DND-41 (cell line): ENCODE data around the gene KANSL3.

ENCODE experiments used
- ATAC-seq: fragments of 200-7000 bp; cut with Tn5 transposase; 3 replicates; pipeline ENCODE4 v1.9.1; 2021; ENCODE audit warnings: low read depth; ENCODE audit not compliant: insufficient read depth
- DNase-seq: peaks from one replicate; pipeline ENCODE4 v3.0.0-alpha.2; 2020
- H2AFZ ChIP-seq: 2 replicates; pipeline ENCODE4 v1.6.0; 2012; ENCODE audit warnings: low read depth, low read length
- H3K27ac ChIP-seq: 2 replicates; pipeline ENCODE4 v1.5.1; 2012; ENCODE audit warnings: low read length, inconsistent platforms
- H3K27me3 ChIP-seq: fragments of 200-600 bp; sonication (generic); 2 replicates; pipeline ENCODE4 v1.6.0; 2012; ENCODE audit warnings: low read length, mild to moderate bottlenecking, inconsistent platforms; ENCODE audit not compliant: insufficient read depth, poor library complexity
- H3K36me3 ChIP-seq: 2 replicates; pipeline ENCODE4 v1.5.1; 2012; ENCODE audit warnings: low read length, inconsistent platforms; ENCODE audit not compliant: insufficient read depth
- H3K4me1 ChIP-seq: 2 replicates; pipeline ENCODE4 v1.5.1; 2012; ENCODE audit warnings: mild to moderate bottlenecking, low read length; ENCODE audit not compliant: insufficient read depth
- H3K4me2 ChIP-seq: 2 replicates; pipeline ENCODE4 v1.6.0; 2012; ENCODE audit warnings: mild to moderate bottlenecking, moderate library complexity, low read length, inconsistent platforms; ENCODE audit not compliant: insufficient read depth
- H3K4me3 ChIP-seq, 2 experiments: fragments of 200-600 bp in 1 of 2; shearing (Covaris generic) in 1 of 2; 2 replicates each; pipeline ENCODE4 v1.5.1; 2012 to 2016; ENCODE audit warnings: inconsistent platforms in 2 of 2, low read length in 2 of 2, mild to moderate bottlenecking in 2 of 2, low read depth in 1 of 2, moderate library complexity in 1 of 2
- H3K79me2 ChIP-seq: 2 replicates; pipeline ENCODE4 v1.6.0; 2012; ENCODE audit warnings: low read length, inconsistent platforms; ENCODE audit not compliant: insufficient read depth
- H3K9ac ChIP-seq: 2 replicates; pipeline ENCODE4 v1.6.0; 2012; ENCODE audit warnings: low read depth, mild to moderate bottlenecking, inconsistent platforms, low read length, moderate library complexity
- H3K9me3 ChIP-seq: 2 replicates; pipeline ENCODE4 v1.5.1; 2012; ENCODE audit warnings: low read length, moderate library complexity, mild to moderate bottlenecking, inconsistent platforms; ENCODE audit not compliant: insufficient read depth, severe bottlenecking
- H4K20me1 ChIP-seq: 2 replicates; pipeline ENCODE4 v1.6.0; 2012; ENCODE audit warnings: low read length; ENCODE audit not compliant: insufficient read depth
- EZH2 ChIP-seq: IDR thresholded peaks from 3 replicates; pipeline ENCODE4 v1.6.1; 2012; ENCODE audit warnings: borderline replicate concordance, low read depth, mild to moderate bottlenecking, moderate library complexity, low read length, inconsistent platforms; ENCODE audit not compliant: severe bottlenecking
- TF ChIP-seq, protein P1 (sequence below): IDR thresholded peaks from 2 replicates; pipeline ENCODE4 v1.5.1; 2012; ENCODE audit warnings: borderline replicate concordance, low read length, moderate library complexity, mild to moderate bottlenecking; ENCODE audit not compliant: poor library complexity, severe bottlenecking; ENCODE audit errors: extremely low read depth

The KANSL3 gene

GRCh38 chr2:96647681-96648080 is 9.6 kb upstream of the KANSL3 start:
- H3K27me3 ChIP-seq, result no peaks in the 10 kb centered on the region
- no peaks in the 10 kb centered on the region for H3K4me1 ChIP-seq
- no peaks in the 10 kb centered on the region for H3K9me3 ChIP-seq
- no peak overlapping the region for H3K4me2 ChIP-seq
- no peak for DNase-seq
- no peaks in the 10 kb centered on the region for H3K36me3 ChIP-seq
- TF ChIP-seq, protein P1, sequence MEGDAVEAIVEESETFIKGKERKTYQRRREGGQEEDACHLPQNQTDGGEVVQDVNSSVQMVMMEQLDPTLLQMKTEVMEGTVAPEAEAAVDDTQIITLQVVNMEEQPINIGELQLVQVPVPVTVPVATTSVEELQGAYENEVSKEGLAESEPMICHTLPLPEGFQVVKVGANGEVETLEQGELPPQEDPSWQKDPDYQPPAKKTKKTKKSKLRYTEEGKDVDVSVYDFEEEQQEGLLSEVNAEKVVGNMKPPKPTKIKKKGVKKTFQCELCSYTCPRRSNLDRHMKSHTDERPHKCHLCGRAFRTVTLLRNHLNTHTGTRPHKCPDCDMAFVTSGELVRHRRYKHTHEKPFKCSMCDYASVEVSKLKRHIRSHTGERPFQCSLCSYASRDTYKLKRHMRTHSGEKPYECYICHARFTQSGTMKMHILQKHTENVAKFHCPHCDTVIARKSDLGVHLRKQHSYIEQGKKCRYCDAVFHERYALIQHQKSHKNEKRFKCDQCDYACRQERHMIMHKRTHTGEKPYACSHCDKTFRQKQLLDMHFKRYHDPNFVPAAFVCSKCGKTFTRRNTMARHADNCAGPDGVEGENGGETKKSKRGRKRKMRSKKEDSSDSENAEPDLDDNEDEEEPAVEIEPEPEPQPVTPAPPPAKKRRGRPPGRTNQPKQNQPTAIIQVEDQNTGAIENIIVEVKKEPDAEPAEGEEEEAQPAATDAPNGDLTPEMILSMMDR, result no peak
- no peak for TF ChIP-seq EZH2
- no peaks in the 10 kb centered on the region for H4K20me1 ChIP-seq
- H3K4me3 ChIP-seq, result no peak overlapping the region
- H3K27ac ChIP-seq, result no peak overlapping the region
- no peaks in the 10 kb centered on the region for H3K79me2 ChIP-seq
- no peak for ATAC-seq
- no peak overlapping the region for H3K9ac ChIP-seq
- H2AFZ ChIP-seq, result no peak overlapping the region

DNA sequence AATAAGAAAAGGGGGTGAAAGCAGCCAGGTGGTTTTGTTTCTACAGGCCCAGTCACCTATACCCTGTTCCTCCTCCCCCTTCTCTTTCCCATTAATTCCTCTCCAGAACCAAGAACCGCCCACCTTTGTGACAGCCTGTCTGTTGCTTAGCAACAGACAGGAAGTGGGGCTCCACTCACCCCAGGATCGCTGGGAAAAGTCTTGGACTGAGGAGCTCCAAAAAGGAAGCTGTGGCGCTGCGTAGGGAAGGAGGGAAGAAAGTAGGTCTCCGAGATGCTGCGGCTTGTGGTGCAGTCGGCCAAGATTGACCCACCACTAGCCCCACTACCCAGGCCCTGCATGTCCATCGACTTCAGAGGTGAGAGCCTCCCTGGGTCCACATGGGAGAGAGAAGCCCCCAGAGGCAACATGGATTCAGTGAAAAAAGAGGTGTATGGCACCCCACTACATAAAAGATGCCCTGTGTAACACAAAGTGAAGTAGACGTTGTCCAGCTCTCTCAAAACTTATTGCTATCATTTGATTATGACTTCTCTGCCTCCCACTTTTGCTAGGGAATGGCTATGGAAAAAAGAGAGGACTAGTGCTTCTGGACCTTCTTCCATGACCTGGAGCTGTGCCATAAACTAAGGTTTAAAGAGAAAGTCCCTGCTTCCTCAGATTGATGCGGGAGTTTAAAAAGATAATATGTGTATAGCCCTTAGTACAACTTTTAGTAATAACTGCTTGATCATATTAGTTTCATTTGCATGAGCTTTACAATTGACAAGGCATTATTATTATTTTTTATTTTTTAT is 4.7 kb upstream of the KANSL3 start, which contains the start of gene FER1L5:
Gene FER1L5, plus strand, starts transcription at position 201 of the 797 bp plus-strand sequence. Its CDS starts 73 bp downstream, at position 274.
- Histone ChIP-seq H3K4me2 (no peak within 1 kb of the TSS), H3K4me1 (peaks cover 6% of the 10 kb centered on the region), H3K27ac (no peak within 1 kb of the TSS), H3K9me3 (no peaks in the 10 kb centered on the region), H2AFZ (no peak within 1 kb of the TSS), H3K79me2 (peaks cover 3% of the 10 kb centered on the region), H3K9ac (no peak within 1 kb of the TSS), H3K4me3 (no peak within 1 kb of the TSS), H4K20me1 (no peaks in the 10 kb centered on the region), H3K36me3 (no peaks in the 10 kb centered on the region), H3K27me3 (no peaks in the 10 kb centered on the region)
- ATAC-seq (no peak), DNase-seq (no peak)
- no peak for TF ChIP-seq EZH2
- TF ChIP-seq, protein P1, result no peak

DNA sequence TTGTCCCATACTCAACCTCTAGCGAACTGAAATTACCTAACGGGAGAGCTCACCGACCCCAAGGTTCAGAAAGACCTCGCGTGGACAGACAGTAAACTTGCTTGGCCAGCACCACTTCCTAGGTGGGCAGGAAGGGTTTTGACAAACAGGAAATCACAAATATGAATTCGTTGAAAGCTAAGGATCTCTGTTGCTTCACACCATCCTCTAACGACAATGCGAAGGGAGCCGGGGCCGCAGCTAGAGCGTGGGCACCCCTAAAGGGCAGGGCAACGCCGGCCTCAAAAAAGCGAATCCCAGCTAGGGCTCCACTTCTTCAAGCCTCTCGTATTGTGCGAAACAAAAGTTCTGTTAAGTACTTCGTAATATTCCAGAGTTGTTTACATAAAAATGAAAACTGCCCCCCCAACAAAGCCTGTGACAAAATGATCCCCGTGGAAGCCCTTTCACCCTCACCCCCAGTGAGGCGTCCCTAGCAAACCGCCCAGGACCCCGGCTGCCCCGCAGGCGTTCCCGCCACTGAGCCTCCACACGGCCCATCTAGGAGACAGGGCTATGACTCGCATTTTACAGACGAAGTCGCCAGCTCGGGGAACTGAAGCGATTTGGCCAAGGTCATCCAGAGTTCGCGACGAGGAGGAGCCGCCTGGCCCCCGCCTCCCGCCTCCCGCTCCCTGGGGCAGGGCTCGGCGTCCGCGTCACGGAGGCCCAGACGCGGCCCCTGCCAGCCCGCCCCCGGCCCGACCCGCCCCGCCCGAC is 548 bp downstream of the KANSL3 start:
- DNase-seq (peak; percentile 61), ATAC-seq (peak; percentile 80)
- Histone ChIP-seq H3K79me2 (peaks cover 55% of the 10 kb centered on the region), H3K27me3 (no peaks in the 10 kb centered on the region), H3K4me2 (peak overlapping the region; percentile 88), H3K4me3 (peak overlapping the region; percentile 76 to 80), H4K20me1 (peaks cover 16% of the 10 kb centered on the region), H2AFZ (peak overlapping the region; percentile 71), H3K36me3 (peaks cover 44% of the 10 kb centered on the region), H3K27ac (peak overlapping the region; percentile 83), H3K4me1 (peaks cover 34% of the 10 kb centered on the region), H3K9me3 (no peaks in the 10 kb centered on the region), H3K9ac (peak overlapping the region; percentile 82)
- TF ChIP-seq EZH2, result no peak
- TF ChIP-seq, protein P1, result no peak
